ENCODE data around the gene PTPRN. TPM values are rescaled to one million over a fixed set of nuclear protein-coding genes. Genes with fewer than 3 reads are reported as not detected.

PTPRN gene
- total RNA-seq, 1 donor from 2014 or later = 0.60 TPM

DNA sequence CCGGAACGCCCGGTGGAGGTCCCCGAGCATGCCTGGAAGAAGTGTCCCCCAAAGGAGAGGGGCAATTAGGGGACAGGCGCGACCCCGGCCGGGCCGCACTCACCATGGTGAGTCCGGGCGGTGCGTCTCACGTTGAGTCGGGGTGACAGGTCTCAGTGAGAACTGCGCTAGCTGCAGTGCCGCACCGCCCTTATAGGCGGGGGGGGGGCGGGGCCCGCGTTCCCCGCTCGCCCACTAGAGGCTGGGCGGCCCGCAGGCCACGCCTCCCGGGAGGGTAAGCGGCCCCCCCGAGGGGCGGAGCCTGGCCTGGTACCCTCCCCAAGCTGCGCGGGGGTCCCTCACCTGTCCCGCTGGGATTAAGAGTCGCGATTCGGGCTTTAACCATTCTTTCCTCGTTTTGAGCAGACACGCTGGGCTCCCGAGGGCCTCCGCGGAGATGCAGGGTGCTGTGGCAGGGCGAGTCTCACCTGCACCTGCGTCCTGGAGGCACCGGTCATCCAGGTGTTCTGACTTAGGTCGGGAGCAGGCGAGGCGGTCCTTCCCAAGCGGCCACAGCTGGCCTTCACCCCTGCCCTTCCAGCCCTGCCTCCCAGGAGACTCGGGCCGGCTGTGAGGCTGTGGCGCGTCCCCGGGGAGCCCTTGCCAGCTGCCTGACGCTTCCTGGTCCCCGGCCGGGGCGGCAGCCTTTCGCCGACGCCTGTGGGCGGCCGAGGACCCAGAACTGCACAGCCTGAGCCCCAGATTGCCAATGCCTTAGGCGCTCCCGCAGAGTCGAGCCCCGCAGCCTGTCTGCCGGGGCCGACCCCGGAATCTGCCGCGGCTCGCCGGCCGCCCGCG is 55.2 kb downstream of the PTPRN start, which contains the start of gene TUBA4A:
TUBA4A (minus strand) TSS at position 166 of the 837 bp plus-strand sequence; CDS start at position 106, 60 bp downstream.
- no peak within 1 kb of the TSS for H3K9ac ChIP-seq
- H4K20me1 ChIP-seq (ENCODE audit: low read depth) = peaks cover 12% of the 10 kb centered on the region

GRCh38 chr2:219252900-219253752 is 56.1 kb downstream of the PTPRN start, which contains the start of gene TUBA4B:
Gene TUBA4B, plus strand, starts transcription at chr2:219253243. Its CDS starts 165 bp downstream, at chr2:219253408.
- H3K4me3 Mint-ChIP-seq = peak within 1 kb of the TSS; percentile 78
- no peaks in the 10 kb centered on the region for H3K36me3 ChIP-seq
- TF ChIP-seq EZH2 (IDR thresholded peaks at IDR 0.05) = peak; percentile 69
- TF ChIP-seq CTCF (IDR thresholded peaks at IDR 0.05) = no peak
- peak; percentile 73 for TF ChIP-seq EZH2phosphoT487 (IDR thresholded peaks at IDR 0.05)
- H3K27ac ChIP-seq = no peak within 1 kb of the TSS
- no peaks in the 10 kb centered on the region for H3K79me2 ChIP-seq (ENCODE audit: low read depth)
- H3K9me3 Mint-ChIP-seq = no peaks in the 10 kb centered on the region
- peak within 1 kb of the TSS; percentile 78 for H3K4me2 ChIP-seq
- peaks cover 12% of the 10 kb centered on the region for H4K20me1 ChIP-seq (ENCODE audit: low read depth)
- peak within 1 kb of the TSS; percentile 6 for H2AFZ ChIP-seq (replicated peaks)
- peak; percentile 56 for DNase-seq (ENCODE audit: low spot score)
- H3F3A ChIP-seq (ENCODE audit: low read depth) = peaks cover 3% of the 10 kb centered on the region
- H3K4me1 Mint-ChIP-seq = peaks cover 13% of the 10 kb centered on the region
- peaks cover 73% of the 10 kb centered on the region for H3K27me3 ChIP-seq
- no peak within 1 kb of the TSS for H3K27ac Mint-ChIP-seq
- H3K4me3 ChIP-seq = peak within 1 kb of the TSS; percentile 34
- peaks cover 7% of the 10 kb centered on the region for H3K4me1 ChIP-seq
- H3K9ac ChIP-seq = no peak within 1 kb of the TSS
- H3K27me3 Mint-ChIP-seq (ENCODE audit: insufficient read depth, low read depth) = peaks cover 59% of the 10 kb centered on the region
- no peaks in the 10 kb centered on the region for H3K9me3 ChIP-seq (ENCODE audit: low read depth)
- no peaks in the 10 kb centered on the region for H3K36me3 Mint-ChIP-seq

More for the DNA sequence above, 55.2 kb downstream of the PTPRN start, which contains the start of gene TUBA4A:
- Mint-ChIP-seq H3K36me3 (no peaks in the 10 kb centered on the region), H3K27me3 (ENCODE audit: insufficient read depth, low read depth) (peaks cover 64% of the 10 kb centered on the region), H3K9me3 (no peaks in the 10 kb centered on the region), H3K4me3 (peak within 1 kb of the TSS; percentile 78), H3K4me1 (peaks cover 13% of the 10 kb centered on the region), H3K27ac (no peak within 1 kb of the TSS)
- Histone ChIP-seq H3F3A (ENCODE audit: low read depth) (peaks cover 3% of the 10 kb centered on the region), H3K4me3 (peak within 1 kb of the TSS; percentile 34), H3K27ac (no peak within 1 kb of the TSS), H3K9me3 (ENCODE audit: low read depth) (no peaks in the 10 kb centered on the region), H3K27me3 (peaks cover 81% of the 10 kb centered on the region), H3K4me1 (peaks cover 7% of the 10 kb centered on the region), H3K4me2 (peak within 1 kb of the TSS; percentile 78), H3K79me2 (ENCODE audit: low read depth) (no peaks in the 10 kb centered on the region), H3K36me3 (no peaks in the 10 kb centered on the region), H2AFZ (replicated peaks) (peak within 1 kb of the TSS; percentile 6)
- TF ChIP-seq EZH2 (IDR thresholded peaks at IDR 0.05) (peak; percentile 94), CTCF (IDR thresholded peaks at IDR 0.05) (no peak), EZH2phosphoT487 (IDR thresholded peaks at IDR 0.05) (peak; percentile 94)
- peak; percentile 86 for DNase-seq (ENCODE audit: low spot score)

- H3K27ac ChIP-seq = no peak overlapping the region
- Mint-ChIP-seq H3K27me3 (ENCODE audit: insufficient read depth, low read depth) (peaks cover 56% of the 10 kb centered on the region), H3K9me3 (no peaks in the 10 kb centered on the region), H3K36me3 (no peaks in the 10 kb centered on the region), H3K4me3 (peak overlapping the region; percentile 53), H3K27ac (no peak overlapping the region), H3K4me1 (peaks cover 13% of the 10 kb centered on the region)
- peak overlapping the region; percentile 34 for H3K4me3 ChIP-seq
- H3K27me3 ChIP-seq = peaks cover 67% of the 10 kb centered on the region
- H3K9ac ChIP-seq = no peak overlapping the region
- no peak for TF ChIP-seq CTCF (IDR thresholded peaks at IDR 0.05)
- no peak for TF ChIP-seq EZH2phosphoT487 (IDR thresholded peaks at IDR 0.05)
- TF ChIP-seq EZH2 (IDR thresholded peaks at IDR 0.05) = no peak
- H4K20me1 ChIP-seq (ENCODE audit: low read depth) = peaks cover 12% of the 10 kb centered on the region
- H3F3A ChIP-seq (ENCODE audit: low read depth) = peaks cover 3% of the 10 kb centered on the region
- peaks cover 7% of the 10 kb centered on the region for H3K4me1 ChIP-seq
- H2AFZ ChIP-seq (replicated peaks) = no peak overlapping the region
- peak; percentile 35 for DNase-seq (ENCODE audit: low spot score)
- no peaks in the 10 kb centered on the region for H3K9me3 ChIP-seq (ENCODE audit: low read depth)
- no peaks in the 10 kb centered on the region for H3K36me3 ChIP-seq
- no peaks in the 10 kb centered on the region for H3K79me2 ChIP-seq (ENCODE audit: low read depth)
- peak overlapping the region; percentile 78 for H3K4me2 ChIP-seq
Measured at GRCh38 chr2:219252570-219252899, 56.7 kb downstream of the PTPRN start.

All from neural progenitor cell (in vitro differentiated cells).